Activated CD4-positive, alpha-beta T cell treated with anti-CD3 and anti-CD28 coated beads, Interleukin-2, amount 50 U/mL, for 1 hour (primary cell): ENCODE measurements around the gene ZNF827.

Source experiments
- DNase-seq: peaks from one replicate; pipeline ENCODE4 v3.0.0-alpha.2; 2020

ZNF827 gene

GRCh38 chr4:145885666-145886065 is 53.0 kb downstream of the ZNF827 start:
- no peak for DNase-seq

GRCh38 chr4:145884775-145885174 is 53.8 kb downstream of the ZNF827 start:
- no peak for DNase-seq

DNA sequence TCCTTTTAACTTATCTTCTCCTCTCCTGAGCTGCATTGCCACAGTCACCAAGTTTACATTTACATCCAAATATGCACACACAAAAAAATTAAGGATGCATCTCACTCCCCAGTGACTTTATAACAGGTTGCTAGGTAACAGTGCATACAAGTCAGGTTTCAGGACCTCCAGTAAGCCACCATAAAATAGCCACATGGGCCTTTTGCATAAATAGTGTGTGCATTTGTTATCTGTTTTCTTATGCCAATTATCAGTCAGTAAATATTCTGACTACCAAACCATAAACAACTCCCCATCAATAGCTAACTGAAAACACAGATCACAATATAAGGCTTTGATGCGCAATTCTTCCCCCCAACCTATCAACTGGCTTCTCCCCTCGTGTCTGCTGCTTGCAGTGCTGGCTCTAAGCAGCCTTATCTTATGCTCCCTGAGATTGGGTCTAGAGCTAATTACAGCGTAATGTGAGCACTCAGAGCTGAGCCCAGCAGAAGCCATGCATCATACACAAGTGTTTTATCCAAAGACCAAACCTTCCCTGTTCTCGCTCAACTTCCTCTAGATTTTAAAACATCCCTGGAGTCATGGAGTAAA is 55.4 kb downstream of the ZNF827 start:
- DNase-seq = no peak

- DNase-seq = no peak
These were observed 56.0 kb downstream of the ZNF827 start for GRCh38 chr4:145882604-145883003.

GRCh38 chr4:145881989-145882388 is 56.6 kb downstream of the ZNF827 start:
- DNase-seq = no peak

DNA sequence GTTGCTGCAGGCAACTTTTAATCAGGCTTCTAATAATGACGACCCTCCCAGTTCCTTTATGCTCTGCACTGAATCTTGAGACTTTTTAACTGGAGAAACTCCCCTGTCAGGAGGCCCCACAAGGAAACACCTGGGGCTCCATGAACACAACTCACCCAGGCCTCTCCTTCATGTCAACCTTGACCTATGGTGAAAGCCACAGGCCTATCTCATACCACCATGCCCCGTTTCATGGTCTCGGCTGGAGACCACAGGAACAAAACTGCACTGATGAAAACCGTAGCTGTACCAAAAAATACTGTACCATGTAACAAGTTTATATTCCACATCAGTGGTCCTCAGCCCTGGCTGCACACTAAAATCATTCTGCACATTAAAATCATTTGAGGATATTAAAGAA is 57.0 kb downstream of the ZNF827 start:
- no peak for DNase-seq

DNA sequence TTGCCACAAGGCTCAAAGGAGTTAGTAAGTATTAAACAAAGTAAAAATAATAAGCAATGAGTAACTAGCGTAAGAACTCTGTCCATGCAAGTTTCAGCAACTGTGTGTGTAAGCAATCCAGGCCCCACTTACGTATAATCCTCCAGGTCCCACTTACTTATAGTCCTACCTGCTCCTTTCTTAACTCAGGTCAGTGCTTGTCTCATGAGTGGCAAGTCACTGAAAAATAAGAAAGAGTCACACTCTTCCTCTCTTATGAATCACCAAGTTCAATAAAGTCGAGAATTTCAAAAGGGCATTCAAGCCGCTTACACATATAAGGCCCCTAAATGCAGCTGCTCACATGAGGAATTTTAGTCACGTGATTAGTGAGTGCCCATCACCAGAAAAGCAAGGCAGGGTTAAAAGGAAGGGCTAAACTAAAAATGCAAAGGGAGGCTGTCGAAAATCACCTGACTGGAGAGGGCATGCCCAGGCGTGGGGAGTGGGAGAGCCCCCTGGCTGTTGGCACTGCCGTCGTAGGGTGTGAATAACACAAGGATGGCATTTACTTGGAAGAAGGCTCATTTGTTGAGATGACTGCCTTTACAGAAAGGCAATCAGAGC is 58.2 kb downstream of the ZNF827 start:
- DNase-seq = no peak

- DNase-seq = no peak
These were observed 59.0 kb downstream of the ZNF827 start for GRCh38 chr4:145879598-145879997.

DNA sequence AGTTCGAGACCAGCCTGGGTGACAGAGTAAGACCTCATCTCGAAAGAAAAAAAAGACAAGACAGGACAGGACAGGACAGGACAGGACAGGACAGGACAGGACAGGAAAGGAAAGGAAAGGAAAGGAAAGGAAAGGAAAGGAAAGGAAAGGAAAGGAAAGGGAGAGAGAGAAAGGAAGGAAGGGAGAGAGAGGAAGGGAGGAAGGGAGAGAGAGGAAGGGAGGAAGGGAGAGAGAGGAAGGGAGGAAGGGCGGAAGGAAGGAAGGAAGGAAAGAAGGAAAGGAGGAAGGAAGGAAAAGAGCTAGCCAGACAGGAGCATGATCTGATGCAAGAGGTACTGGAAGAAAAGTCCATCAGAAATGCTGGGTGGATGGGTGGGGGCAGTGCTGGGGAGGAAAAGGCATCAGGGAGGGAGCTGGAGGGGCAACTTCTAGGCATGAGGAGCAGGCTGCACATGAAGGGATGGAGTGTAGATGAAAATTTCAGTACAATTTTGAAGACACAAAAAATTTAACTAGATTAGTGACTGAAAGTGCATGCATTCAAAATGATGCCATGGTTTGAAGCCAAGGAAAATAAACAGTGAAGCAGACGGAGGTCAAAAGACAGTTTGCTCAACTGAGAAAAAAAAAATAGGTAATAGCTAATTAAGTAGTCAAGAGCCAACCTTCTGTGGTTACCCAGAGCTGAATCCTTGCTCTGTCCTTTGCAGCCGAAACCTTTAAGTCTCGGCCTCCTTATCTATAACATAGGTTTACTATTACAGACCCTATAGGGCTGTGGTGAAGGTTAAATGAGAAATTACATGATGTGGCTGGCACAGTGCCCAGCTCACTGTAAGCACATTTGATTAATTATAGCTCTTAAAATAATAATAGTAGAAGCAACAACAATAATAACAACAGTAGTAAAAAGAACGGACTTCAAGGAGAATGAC is 59.9 kb downstream of the ZNF827 start:
- no peak for DNase-seq

DNA sequence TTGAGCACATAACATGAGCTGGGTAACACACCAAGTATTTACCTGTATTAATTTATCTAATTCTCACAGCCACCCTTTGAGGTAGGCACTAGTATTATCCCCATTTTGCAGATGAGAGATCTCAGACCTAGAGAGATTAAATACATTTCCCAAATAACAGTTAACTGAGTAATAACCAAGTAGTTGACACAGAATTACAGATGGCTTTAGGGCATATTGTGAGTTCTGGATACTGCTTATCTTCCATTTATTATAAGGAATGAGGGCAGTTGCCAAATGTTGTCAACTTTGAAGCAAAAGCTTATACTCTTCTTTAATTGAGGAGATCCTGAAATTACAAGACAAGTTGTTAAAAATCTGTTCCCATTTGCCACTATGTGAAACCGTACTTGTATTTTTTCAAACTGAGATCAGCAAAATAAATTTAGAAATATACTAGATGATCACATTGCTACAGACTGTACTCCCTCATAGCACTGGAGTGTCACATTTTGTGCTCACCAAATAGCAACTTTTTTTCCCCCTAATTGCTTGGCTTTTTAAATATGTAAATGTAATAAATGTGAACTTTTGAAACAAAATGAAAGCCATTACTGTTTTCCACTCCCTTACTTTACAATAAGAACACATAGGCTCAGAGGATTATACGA is 62.0 kb downstream of the ZNF827 start:
- no peak for DNase-seq

- DNase-seq = no peak
These were observed 64.7 kb downstream of the ZNF827 start for GRCh38 chr4:145873901-145874300.

GRCh38 chr4:145871209-145871608 is 67.4 kb downstream of the ZNF827 start:
- DNase-seq = no peak

DNA sequence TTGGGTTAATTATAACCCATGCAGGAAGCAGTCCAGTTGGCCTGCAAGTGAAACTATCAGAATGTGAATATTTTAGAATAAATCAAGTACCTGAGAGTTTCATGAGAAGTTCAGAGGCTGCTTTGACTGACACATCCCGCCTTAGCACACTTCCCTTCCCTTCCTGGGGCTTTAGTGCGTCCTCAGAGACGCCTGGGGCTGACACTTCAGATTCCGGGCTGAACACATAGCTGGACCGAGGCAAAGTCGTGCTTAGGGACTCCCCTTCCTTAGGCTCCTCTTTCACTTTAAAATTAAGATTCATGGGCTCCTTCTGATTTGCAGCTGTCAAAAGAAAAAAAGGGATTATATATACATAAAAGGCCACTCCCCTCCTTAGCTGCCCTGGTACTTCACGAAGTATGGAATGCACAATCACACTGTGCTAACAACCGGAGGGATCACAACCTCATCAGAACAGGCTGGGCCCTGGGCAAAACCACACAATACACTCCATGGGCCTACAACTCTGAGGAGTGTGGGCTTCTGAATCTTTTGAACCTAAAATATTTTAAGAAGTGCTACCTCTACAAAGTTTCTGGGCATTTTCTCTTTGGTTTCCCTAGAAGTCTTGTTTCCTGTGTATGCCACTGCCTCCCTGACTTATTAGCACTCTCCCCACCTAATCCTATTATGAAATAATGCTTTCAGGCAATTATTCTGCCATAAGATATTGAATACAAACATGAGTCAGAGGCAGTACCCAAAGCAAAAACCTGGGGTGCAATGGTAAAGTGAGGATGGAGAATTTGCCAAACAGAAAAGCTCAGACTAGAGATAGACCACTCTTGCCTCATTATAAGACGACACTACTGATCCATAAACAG is 68.2 kb downstream of the ZNF827 start:
- DNase-seq = no peak

DNA sequence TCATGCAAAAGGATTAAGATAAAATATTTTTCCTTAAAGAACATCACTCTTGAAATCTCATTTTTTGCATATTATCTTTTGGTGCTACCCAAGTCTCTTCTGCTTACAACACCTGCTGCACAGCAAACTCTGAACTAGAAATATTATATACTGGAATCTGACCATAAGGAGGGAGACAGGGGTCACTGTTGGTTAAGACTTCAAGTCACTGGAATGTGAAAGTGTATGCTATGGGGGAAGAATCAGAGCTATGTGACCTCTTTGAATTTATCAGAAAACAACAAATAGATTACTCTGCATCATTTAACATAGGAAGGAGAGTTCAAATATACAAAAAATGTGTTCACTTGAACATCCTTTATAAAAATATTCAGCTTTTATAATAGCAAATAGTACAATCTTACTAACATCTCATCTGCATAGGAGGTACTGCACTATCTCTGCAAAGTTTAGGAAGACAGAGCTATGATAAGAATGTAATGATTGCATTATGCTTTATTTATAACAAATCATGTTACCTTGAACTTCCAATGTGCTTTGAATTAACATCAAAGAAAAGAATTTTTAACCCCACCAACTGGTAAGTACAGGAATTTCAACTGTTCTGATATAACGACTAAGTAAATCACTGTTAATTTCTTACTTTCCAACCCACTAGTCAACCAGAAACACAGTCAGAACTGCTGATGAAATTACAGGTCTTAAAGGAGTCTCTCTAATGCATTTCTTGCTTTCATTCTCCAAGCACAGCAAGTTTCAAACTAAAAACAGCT is 69.8 kb downstream of the ZNF827 start:
- DNase-seq = no peak

- DNase-seq = no peak
These were observed 71.2 kb downstream of the ZNF827 start for GRCh38 chr4:145867406-145867805.

GRCh38 chr4:145866991-145867390 is 71.6 kb downstream of the ZNF827 start:
- no peak for DNase-seq

DNA sequence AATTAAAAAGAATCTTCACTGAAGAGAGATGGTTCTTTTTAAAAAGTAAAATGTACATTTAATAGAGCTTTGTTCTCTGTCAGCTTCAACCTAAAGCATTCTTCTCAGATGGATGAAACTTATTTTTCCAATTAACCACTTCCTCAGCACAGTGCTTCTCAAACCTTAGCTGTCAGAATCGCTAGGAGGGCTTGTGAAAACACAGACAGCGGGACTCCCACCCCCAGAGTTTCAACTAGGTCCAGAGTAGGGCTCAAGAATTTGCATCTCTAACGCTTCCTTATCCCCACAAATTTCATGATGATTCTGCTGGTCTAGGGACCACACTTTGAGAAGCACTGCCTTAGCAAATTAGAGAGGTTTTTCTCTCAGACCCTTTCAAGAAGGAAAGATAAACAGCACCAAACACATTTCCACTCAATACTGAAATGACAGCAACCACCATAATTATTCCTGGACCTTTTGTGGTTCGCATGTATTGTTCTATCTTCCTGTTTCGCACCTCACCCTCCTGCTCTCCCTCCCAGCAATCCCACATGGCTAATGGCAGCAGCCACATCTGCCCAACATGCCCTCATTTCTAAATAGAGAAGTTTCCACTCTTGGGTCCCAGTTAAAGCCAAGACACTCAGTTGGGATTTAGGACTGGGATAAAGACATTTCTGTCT is 73.2 kb downstream of the ZNF827 start:
- DNase-seq = no peak

DNA sequence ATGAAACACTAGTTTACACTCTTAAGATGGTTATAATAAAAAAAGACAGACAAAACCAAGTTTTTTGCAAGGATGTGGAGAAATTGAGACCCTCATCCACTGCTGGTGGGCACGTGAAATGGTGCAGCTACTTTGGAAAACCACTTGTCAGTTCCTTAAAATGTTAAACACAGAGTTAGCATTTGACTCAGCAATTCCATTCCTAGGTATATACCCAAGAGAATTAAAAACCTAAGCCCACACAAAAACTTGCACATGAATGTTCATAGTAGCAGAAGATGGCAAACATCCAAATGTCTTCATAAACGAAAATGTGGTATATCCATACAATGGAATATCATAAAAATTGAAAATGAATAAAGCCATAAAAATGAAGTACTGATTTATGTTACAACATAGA is 75.4 kb downstream of the ZNF827 start:
- no peak for DNase-seq

DNA sequence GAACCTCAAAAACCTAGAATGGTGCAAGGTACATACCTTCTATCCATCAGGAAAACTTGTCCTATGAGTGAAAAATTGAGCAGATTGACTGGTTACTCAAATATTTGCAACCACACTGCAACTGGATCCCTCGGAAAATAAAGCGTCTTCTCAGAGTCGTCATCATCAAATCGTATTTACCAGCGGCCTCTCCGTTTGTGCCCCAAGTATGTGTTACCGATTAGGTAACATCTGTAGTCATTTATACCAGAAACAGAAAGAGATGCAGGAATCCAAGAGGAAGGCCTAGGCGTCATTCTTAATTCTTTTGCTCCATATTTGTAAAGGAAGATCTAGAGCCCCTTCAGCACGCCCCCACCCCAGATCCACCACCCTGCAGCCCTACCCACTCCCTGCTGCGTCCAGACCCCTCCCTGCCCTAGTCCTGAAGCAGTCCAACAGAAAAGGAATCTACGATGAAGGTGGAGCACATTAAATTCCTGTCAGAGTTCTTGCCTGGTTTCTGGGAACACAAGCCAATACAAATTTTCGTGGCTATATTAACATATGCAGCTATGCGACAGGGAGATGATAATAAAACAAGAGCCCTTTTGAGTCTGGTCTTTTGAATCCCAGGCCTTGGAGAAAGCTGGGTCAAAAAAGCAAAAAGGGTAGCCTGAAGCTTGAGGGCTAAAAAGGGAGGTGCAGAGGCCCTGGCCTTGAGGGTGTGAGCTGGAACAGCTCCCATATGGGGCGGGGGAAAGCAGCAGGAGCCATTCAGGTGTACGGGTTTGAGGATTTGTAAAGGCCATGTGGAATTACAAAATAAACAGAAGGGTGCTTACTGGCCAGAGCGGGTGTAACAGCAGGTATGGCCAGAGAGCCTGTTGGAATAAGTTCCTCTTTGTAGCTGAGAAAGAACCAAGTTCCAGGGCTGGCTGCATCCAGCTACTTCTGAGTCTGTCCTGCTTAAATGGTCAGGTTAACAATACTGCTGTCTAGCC is 77.0 kb downstream of the ZNF827 start:
- DNase-seq = no peak

DNA sequence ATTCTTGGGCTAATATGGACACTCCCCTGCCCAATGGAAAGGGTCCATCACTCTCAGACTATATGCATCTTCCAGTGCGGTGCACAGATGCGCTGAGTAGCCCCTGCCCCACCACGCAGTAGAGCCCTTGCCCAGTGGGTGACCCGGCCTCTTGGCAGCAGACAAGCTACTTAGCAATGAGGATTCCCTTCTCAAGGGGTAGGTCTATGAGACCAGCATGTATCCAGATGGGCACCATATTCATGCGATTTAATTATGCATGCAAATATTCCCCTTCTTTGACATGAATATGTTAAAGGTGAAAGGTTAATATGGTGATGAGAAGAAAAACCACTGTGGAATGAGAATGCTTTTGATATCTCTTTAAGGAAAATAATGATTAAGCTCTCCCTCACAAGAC is 77.7 kb downstream of the ZNF827 start:
- no peak for DNase-seq
